H1 (cell line): ENCODE results near the gene PGBD5. TPM values are rescaled to one million over a fixed set of nuclear protein-coding genes. Genes with fewer than 3 reads are reported as not detected.

Source experiments
- CTCF ChIA-PET: fragments of 300-600 bp; sonication (Branson Sonifier 250); formaldehyde crosslinking; loops from one replicate; lab custom pipeline; 2021; ENCODE audit not compliant: partially characterized antibody; lab: Charles Lee
- POLR2A ChIA-PET: fragments of 300-600 bp; sonication (Branson Sonifier 250); formaldehyde crosslinking; loops from one replicate; lab custom pipeline; 2021; ENCODE audit warnings: inconsistent platforms; ENCODE audit not compliant: partially characterized antibody; lab: Charles Lee
- DNase-seq, 2 experiments: peaks; one replicate each; pipeline versions ENCODE4 v3.0.0 to v3.0.0-alpha.2; 2010 to 2022; ENCODE audit warnings: low spot score in 2 of 2, low read depth in 1 of 2, mixed read lengths in 1 of 2
- FAIRE-seq: peaks from 2 replicates; lab custom pipeline; 2011; peaks lifted over from hg19 to GRCh38; lab: Jason Lieb, UNC
- H2AFZ ChIP-seq: 2 replicates; pipeline ENCODE4 v1.8.1; 2012; ENCODE audit warnings: low read length, inconsistent platforms
- H2AK5ac ChIP-seq: 2 replicates; pipeline ENCODE4 v1.6.1; 2013; ENCODE audit warnings: low read depth, low read length
- H2BK120ac ChIP-seq: replicated peaks from 2 replicates; pipeline ENCODE3; 2013; ENCODE audit warnings: low read depth, low read length, inconsistent platforms
- H2BK12ac ChIP-seq: 2 replicates; pipeline ENCODE4 v1.6.1; 2013; ENCODE audit warnings: low read depth, low read length
- H2BK15ac ChIP-seq: 2 replicates; pipeline ENCODE4 v1.6.1; 2013; ENCODE audit warnings: low read length
- H2BK20ac ChIP-seq: 2 replicates; pipeline ENCODE4 v1.6.1; 2013; ENCODE audit warnings: low read length
- H2BK5ac ChIP-seq: 2 replicates; pipeline ENCODE4 v1.6.1; 2013; ENCODE audit warnings: low read depth, low read length
- H3K14ac ChIP-seq: 2 replicates; pipeline ENCODE4 v1.6.1; 2013; ENCODE audit warnings: inconsistent platforms; ENCODE audit not compliant: insufficient read length
- H3K18ac ChIP-seq: 2 replicates; pipeline ENCODE4 v1.6.1; 2013; ENCODE audit warnings: low read length; ENCODE audit errors: extremely low read depth
- H3K23ac ChIP-seq: 2 replicates; pipeline ENCODE4 v1.6.1; 2013; ENCODE audit warnings: inconsistent platforms; ENCODE audit not compliant: insufficient read length
- H3K23me2 ChIP-seq: 2 replicates; pipeline ENCODE4 v1.6.1; 2013; ENCODE audit warnings: low read depth, low read length
- H3K27ac ChIP-seq: 2 replicates; pipeline ENCODE4 v1.6.1; 2011; ENCODE audit warnings: low read depth, low read length, inconsistent platforms
- H3K27me3 ChIP-seq, 4 experiments: replicated peaks in 1 of 4; 1 replicate in 1 of 4; 2 replicates in 3 of 4; pipeline versions ENCODE4 v1.6.1 to v1.8.1; 2011 to 2013; ENCODE audit warnings: low read length in 3 of 4, mild to moderate bottlenecking in 3 of 4, inconsistent platforms in 2 of 4, mixed read lengths in 2 of 4, moderate library complexity in 1 of 4; ENCODE audit not compliant: control insufficient read depth in 3 of 4, insufficient read depth in 3 of 4; ENCODE audit errors: extremely low read depth in 1 of 4
- H3K36me3 ChIP-seq, 4 experiments: 2 replicates each; pipeline versions ENCODE4 v1.6.1 to v1.8.1; 2011 to 2013; ENCODE audit warnings: mild to moderate bottlenecking in 4 of 4, low read length in 3 of 4, moderate library complexity in 2 of 4, control low read depth in 1 of 4, inconsistent platforms in 1 of 4; ENCODE audit not compliant: insufficient read depth in 4 of 4, control insufficient read depth in 2 of 4
- H3K4ac ChIP-seq: replicated peaks from 2 replicates; pipeline ENCODE3; 2013; ENCODE audit warnings: low read length, low read depth, mixed read lengths, inconsistent platforms; ENCODE audit not compliant: insufficient read length
- H3K4me1 ChIP-seq, 4 experiments: replicated peaks in 1 of 4; 1 replicate in 1 of 4; 2 replicates in 3 of 4; pipeline versions ENCODE4 v1.6.1 to v1.8.1; 2011 to 2013; ENCODE audit warnings: low read length in 3 of 4, inconsistent platforms in 2 of 4, mixed read lengths in 1 of 4; ENCODE audit not compliant: insufficient read depth in 4 of 4, control insufficient read depth in 3 of 4
- H3K4me2 ChIP-seq, 2 experiments: 2 replicates each; pipeline versions ENCODE4 v1.6.1 to v1.8.1; 2011 to 2013; ENCODE audit warnings: low read depth in 2 of 2, low read length in 2 of 2, control low read depth in 1 of 2, inconsistent platforms in 1 of 2, mild to moderate bottlenecking in 1 of 2; ENCODE audit not compliant: insufficient read depth in 1 of 2
- H3K4me3 ChIP-seq, 4 experiments: fragments of 200-600, 300-600 bp in 1 of 4; sonication (generic), shearing (Covaris generic), sonication (Bioruptor Twin) in 1 of 4; 2 replicates each; pipeline versions ENCODE4 v1.5.1 to v1.8.1; 2011 to 2016; ENCODE audit warnings: low read length in 4 of 4, low read depth in 3 of 4, control low read depth in 2 of 4, inconsistent platforms in 2 of 4, mild to moderate bottlenecking in 2 of 4, mixed read lengths in 1 of 4, moderate library complexity in 1 of 4; ENCODE audit not compliant: insufficient read depth in 2 of 4; ENCODE audit errors: extremely low read depth in 1 of 4
- H3K56ac ChIP-seq: replicated peaks from 2 replicates; pipeline ENCODE3; 2013; ENCODE audit warnings: low read depth, mild to moderate bottlenecking, mixed read lengths, low read length, inconsistent platforms; ENCODE audit not compliant: insufficient read length
- H3K79me1 ChIP-seq: 2 replicates; pipeline ENCODE4 v1.6.1; 2013; ENCODE audit warnings: low read depth, low read length, control low read depth
- H3K79me2 ChIP-seq, 2 experiments: 2 replicates each; pipeline versions ENCODE4 v1.6.1 to v1.8.1; 2012 to 2013; ENCODE audit warnings: low read length in 2 of 2, mild to moderate bottlenecking in 2 of 2, inconsistent platforms in 1 of 2; ENCODE audit not compliant: insufficient read depth in 2 of 2, control insufficient read depth in 1 of 2
- H3K9ac ChIP-seq, 4 experiments: replicated peaks in 1 of 4; 1 replicate in 1 of 4; 2 replicates in 3 of 4; pipeline versions ENCODE4 v1.6.1 to v1.8.1; 2011 to 2013; ENCODE audit warnings: low read depth in 3 of 4, low read length in 3 of 4, control low read depth in 2 of 4, mild to moderate bottlenecking in 2 of 4, moderate library complexity in 2 of 4, inconsistent platforms in 1 of 4; ENCODE audit errors: extremely low read depth in 1 of 4
- H3K9me3 ChIP-seq, 2 experiments: 2 replicates each; pipeline versions ENCODE4 v1.6.1 to v1.8.1; 2012 to 2013; ENCODE audit warnings: mild to moderate bottlenecking in 2 of 2, moderate library complexity in 2 of 2, control low read depth in 1 of 2, inconsistent platforms in 1 of 2, low read depth in 1 of 2, low read length in 1 of 2, mixed read lengths in 1 of 2; ENCODE audit not compliant: insufficient read depth in 2 of 2
- H4K20me1 ChIP-seq, 2 experiments: replicated peaks in 1 of 2; 2 replicates each; pipeline versions ENCODE3 to v1.8.1; 2011 to 2013; ENCODE audit warnings: inconsistent platforms in 2 of 2, low read length in 2 of 2, mild to moderate bottlenecking in 1 of 2; ENCODE audit not compliant: insufficient read depth in 2 of 2, control insufficient read depth in 1 of 2
- H4K5ac ChIP-seq: 2 replicates; pipeline ENCODE4 v1.6.1; 2013; ENCODE audit warnings: low read length, low read depth, mixed read lengths, inconsistent platforms; ENCODE audit not compliant: insufficient read length
- H4K8ac ChIP-seq: 2 replicates; pipeline ENCODE4 v1.8.0; 2013; ENCODE audit warnings: mild to moderate bottlenecking, moderate library complexity, low read length, inconsistent platforms; ENCODE audit not compliant: insufficient read depth; ENCODE audit errors: extremely low read depth
- H4K91ac ChIP-seq: replicated peaks from 2 replicates; pipeline ENCODE3; 2013; ENCODE audit warnings: low read length, mixed read lengths, inconsistent platforms; ENCODE audit not compliant: insufficient read length
- EP300 ChIP-seq, 2 experiments: IDR thresholded peaks; 1 replicate in 1 of 2; 2 replicates in 1 of 2; pipeline ENCODE4 v1.6.1; 2011 to 2012; ENCODE audit warnings: low read depth in 2 of 2, low read length in 2 of 2, mild to moderate bottlenecking in 2 of 2, borderline replicate concordance in 1 of 2, inconsistent platforms in 1 of 2, moderate library complexity in 1 of 2
- WGBS, 2 experiments: shearing (Covaris generic) in 1 of 2; methylation state at CpG; one replicate each; pipeline versions ENCODE4 v1.1.6 to v1.1.7; 2013 to 2015; ENCODE audit warnings: low lambda C conversion rate in 2 of 2, mixed read lengths in 2 of 2, inconsistent platforms in 1 of 2, low coverage in 1 of 2, missing lambda C conversion rate in 1 of 2; ENCODE audit not compliant: insufficient replicate concordance in 2 of 2, insufficient coverage in 1 of 2, insufficient read length in 1 of 2; ENCODE audit errors: extremely low coverage in 1 of 2, missing lambda C conversion rate in 1 of 2; 5-methylcytosine and 5-hydroxymethylcytosine counted together
- polyA plus RNA-seq, 7 experiments: library from polyadenylated mRNA; depleted of rRNA in 3 of 7; stranded (reverse) in 5 of 7; unstranded in 2 of 7; fragments of >200 nt in 5 of 7; fragments of 200-250 nt in 2 of 7; gene quantifications; 1 replicate in 5 of 7; 2 replicates in 1 of 7; 4 replicates in 1 of 7; pipeline versions ENCODE4 v1.2.1 to v1.2.3, GENCODE V29; 2011 to 2013; ENCODE audit warnings: missing spikeins in 2 of 7, mixed read lengths in 2 of 7
- total RNA-seq: library from RNA; stranded (reverse); fragmentation: NEBNext Ultra II Directional; extraction: Animal tissue kit (Norgen Biotek cat#: 25700); gene quantifications from 2 replicates; pipeline ENCODE4 v1.2.1, GENCODE V29; 2021

Gene PGBD5
- total and polyA plus RNA-seq, 2 of the 8 experiments (the other 6 are each of a cell fraction or from before 2014, with no cell fraction given): 16.3 to 18.4 TPM

- Histone ChIP-seq H4K91ac (no peak overlapping the region), H3K23me2 (no peaks in the 10 kb centered on the region), H3K4ac (no peak overlapping the region), H3K9ac (no peak overlapping the region), H3K27me3 (no peaks in the 10 kb centered on the region), H3K27ac (peak overlapping the region; percentile 37; the same call in 1 of the 2 replicates), H4K20me1 (no peaks in the 10 kb centered on the region), H3K4me3 (no peak overlapping the region), H2BK12ac (no peak overlapping the region), H2AK5ac (peak overlapping the region; percentile 94; the same call in 1 of the 2 replicates), H2AFZ (no peak overlapping the region), H3K4me1 (peaks cover 8 to 14% (median 11%) of the 10 kb centered on the region in 4 experiments; a peak in 6 of 7 replicates), H3K56ac (no peak overlapping the region), H3K9me3 (peaks cover 8 to 10% of the 10 kb centered on the region in 2 experiments; a peak in 3 of 4 replicates), H2BK120ac (no peak overlapping the region), H3K4me2 (peak overlapping the region; percentile 8 to 43; a peak in 3 of 4 replicates), H3K79me2 (no peaks in the 10 kb centered on the region; a peak in 1 of 4 replicates), H3K18ac (no peak overlapping the region; the same call in none of the 2 replicates), H3K79me1 (no peaks in the 10 kb centered on the region; the same call in 1 of the 2 replicates), H2BK20ac (peak overlapping the region; percentile 32; the same call in 1 of the 2 replicates), H3K36me3 (peaks cover 0 to 3% (median 0%) of the 10 kb centered on the region in 4 experiments; a peak in 1 of 8 replicates), H3K23ac (no peak overlapping the region), H4K8ac (no peak overlapping the region), H2BK5ac (peak overlapping the region; percentile 75; the same call in 1 of the 2 replicates), H4K5ac (no peak overlapping the region), H3K14ac (no peak overlapping the region), H2BK15ac (no peak overlapping the region)
- WGBS, 2 experiments: 48% methylated on average over 7 of the region's 7 CpGs; no CpG with 5 or more reads in 1 of the 2 experiments
- ChIA-PET POLR2A (interaction anchor here (1.1 to 5.2 kb wide), 4 partner anchors 8 to 50 kb away, joined by 3 to 38 read pairs (median 4); no protein-coding TSS in a partner anchor), CTCF (interaction anchor here (0.5 to 1.1 kb wide), 2 partner anchors 17 to 36 kb away, joined by 3 read pairs; no protein-coding TSS in a partner anchor)
- FAIRE-seq (peak; percentile 65), DNase-seq (peak; percentile 19 to 59)
- peak in 1 of 2 experiments; percentile 49; a peak in 1 of 3 replicates for TF ChIP-seq EP300 (IDR thresholded peaks at IDR 0.05; ENCODE audit: borderline replicate concordance in 1 of 2, low read depth in 2 of 2, low read length in 2 of 2)
These were observed 44.1 kb downstream of the PGBD5 start for GRCh38 chr1:230382001-230382491.
